ENCODE data around the gene MBD1.
A peak's percentile ranks its signal among the peaks of the same experiment; 100 is the strongest.
"Not testable (repeated sequence)": the region's sequence is repeated elsewhere in the genome, so short reads cannot be mapped to it uniquely, and the experiment has no call there.

Gene MBD1

GRCh38 chr18:50272568-50272967 lies 8.8 kb downstream of the MBD1 start:
- DNase-seq = no peak

DNA sequence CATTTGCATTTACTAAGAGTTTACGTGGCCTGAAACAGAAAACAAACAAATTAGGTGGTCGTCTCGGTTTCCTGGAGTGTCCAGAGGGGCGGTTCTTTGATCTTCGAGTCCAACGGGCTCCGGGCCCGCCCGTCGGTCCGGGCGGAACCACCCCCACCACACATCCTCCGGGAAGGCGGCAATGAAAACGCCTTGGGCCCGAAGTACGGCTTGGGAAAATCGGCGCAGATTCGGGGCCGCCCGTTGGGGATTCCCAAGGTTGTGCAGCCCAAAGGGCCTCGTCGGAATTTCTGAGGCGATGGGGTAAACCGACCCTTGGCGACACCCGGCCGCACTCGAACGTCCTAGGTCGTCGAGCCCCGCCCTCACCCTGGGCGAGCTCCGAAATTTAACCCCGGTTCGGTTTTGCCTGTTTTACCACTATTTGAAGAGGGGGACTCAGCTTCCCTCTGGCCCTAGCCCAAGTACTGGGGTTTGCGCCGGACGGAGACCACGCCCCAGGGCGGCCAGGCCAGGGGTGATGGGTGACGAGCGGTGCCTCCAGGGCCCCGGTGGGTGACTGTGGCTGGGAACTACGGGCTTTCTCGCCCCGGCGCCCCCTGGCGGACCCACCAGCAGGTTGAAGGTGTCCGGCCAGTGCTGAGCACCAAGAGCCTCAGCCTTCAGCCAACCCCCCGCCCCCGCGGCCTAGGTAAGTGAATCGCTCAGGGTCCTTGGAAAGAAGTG lies 13.1 kb downstream of the MBD1 start:
- DNase-seq = no peak

GRCh38 chr18:50266248-50266704 lies 15.0 kb downstream of the MBD1 start, which contains the start of gene CFAP53:
Gene CFAP53, minus strand, starts transcription at chr18:50266495. Its CDS starts 91 bp downstream, at chr18:50266404.
- DNase-seq = peak; percentile 48 to 51

DNA sequence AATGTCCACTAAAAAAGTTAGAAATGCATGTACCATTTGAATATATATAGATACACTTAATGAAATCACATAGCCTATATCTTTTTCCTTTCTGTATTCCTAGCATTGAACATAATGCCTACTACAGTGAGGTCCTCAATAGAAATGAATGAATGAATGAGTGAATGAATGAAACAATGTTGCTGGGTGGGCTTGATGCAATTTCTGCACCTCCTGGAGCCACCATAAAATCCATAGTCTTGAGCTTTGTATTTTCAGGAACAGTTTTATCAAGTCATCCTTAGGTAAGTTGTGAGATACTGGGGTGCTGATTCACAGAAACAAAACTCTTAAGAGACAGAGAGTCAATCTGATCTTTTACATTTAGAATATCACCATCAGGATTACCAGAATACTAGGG lies 18.3 kb downstream of the MBD1 start:
- DNase-seq = no peak

- DNase-seq = no peak
Measured at GRCh38 chr18:50250935-50251334, 30.4 kb downstream of the MBD1 start.

GRCh38 chr18:50249576-50249975 lies 31.7 kb downstream of the MBD1 start:
- DNase-seq = no peak

GRCh38 chr18:50247561-50247960 lies 33.8 kb downstream of the MBD1 start:
- no peak for DNase-seq

GRCh38 chr18:50241768-50242167 lies 39.6 kb downstream of the MBD1 start:
- not testable (repeated sequence) for DNase-seq

DNA sequence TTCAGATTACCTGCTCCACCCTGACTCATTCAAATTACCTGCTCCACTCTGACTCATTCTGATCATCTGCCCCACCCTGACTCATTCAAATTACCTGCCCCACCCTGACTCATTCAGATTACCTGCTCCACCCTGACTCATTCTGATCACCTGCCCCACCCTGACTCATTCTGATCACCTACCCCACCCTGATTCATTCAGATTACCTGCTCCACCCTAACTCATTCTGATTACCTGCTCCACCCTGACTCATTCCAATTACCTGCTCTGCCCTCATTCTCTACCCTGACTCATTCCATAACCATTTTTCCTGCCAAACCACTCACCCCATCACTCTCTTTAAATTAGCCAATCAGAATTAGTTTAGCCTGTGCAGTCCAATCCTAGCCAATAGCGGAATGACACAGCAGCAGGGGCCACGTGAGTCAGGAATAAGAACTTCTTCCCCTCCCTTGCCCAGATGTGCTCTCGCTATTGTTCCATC lies 41.2 kb downstream of the MBD1 start:
- no peak for DNase-seq

GRCh38 chr18:50232419-50232818 lies 48.9 kb downstream of the MBD1 start:
- no peak for DNase-seq

DNA sequence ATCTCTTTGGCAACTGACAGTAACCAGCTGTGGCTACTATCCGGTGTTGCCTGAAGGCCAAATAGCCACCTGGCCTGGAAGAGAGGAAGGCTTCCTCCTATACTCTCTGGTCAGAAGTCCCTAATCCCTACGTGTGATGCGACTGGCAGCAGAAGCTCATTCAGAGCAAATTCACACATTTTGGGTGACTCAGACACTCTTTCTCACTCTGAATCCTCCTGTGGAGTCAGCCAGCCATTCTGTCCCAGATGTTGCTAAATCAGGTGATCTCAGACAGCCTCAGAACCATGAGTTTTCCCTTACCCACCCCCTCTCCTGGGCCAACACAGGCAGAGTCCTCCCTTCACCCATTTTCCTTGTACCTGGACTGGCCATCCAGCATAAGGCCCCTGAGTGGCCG lies 49.7 kb downstream of the MBD1 start:
- no peak for DNase-seq

DNA sequence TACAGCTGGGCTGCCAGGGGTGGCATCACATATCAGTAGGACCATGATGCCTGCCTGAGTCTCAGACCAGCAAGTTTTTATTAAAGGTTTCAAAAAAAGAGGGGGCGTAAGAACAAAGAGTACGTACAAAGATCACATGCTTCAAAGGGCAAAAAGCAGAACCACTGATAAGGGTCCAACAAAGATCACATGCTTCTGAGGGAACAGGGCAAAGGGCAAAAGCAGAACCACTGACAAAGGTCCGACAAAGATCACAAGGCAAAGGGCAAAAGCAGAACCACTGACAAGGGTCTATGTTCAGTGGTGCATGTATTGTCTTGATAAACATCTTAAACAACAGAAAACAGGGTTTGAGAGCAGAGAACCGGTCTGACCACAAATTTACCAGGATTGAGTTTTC lies 61.1 kb downstream of the MBD1 start:
- DNase-seq = not testable (repeated sequence)

All from NCI-H2081 (cell line).